ENCODE data around the gene NAA35.

The NAA35 gene

GRCh38 chr9:85944672-85945071, 3.7 kb downstream of the NAA35 start:
- no peak for DNase-seq (ENCODE audit: low spot score)
- TF ChIP-seq CTCF (IDR thresholded peaks at IDR 0.05), result no peak
- no peak overlapping the region for H3K27ac ChIP-seq
- no peak overlapping the region for H3K4me3 ChIP-seq

- TF ChIP-seq CTCF (IDR thresholded peaks at IDR 0.05), result no peak
- H3K4me3 ChIP-seq, result no peak overlapping the region
- no peak for DNase-seq (ENCODE audit: low spot score)
- H3K27ac ChIP-seq, result no peak overlapping the region
These were observed 8.8 kb downstream of the NAA35 start for GRCh38 chr9:85949586-85950335.

- no peak for TF ChIP-seq CTCF (IDR thresholded peaks at IDR 0.05)
- Histone ChIP-seq H3K27ac (no peak overlapping the region), H3K4me3 (no peak overlapping the region)
- DNase-seq (ENCODE audit: low spot score), result no peak
These were observed 19.0 kb downstream of the NAA35 start for GRCh38 chr9:85959955-85960354.

GRCh38 chr9:85960688-85961093, 19.7 kb downstream of the NAA35 start:
- no peak for DNase-seq (ENCODE audit: low spot score)
- TF ChIP-seq CTCF (IDR thresholded peaks at IDR 0.05), result no peak
- Histone ChIP-seq H3K27ac (no peak overlapping the region), H3K4me3 (no peak overlapping the region)

GRCh38 chr9:85964526-85964925, 23.6 kb downstream of the NAA35 start:
- Histone ChIP-seq H3K4me3 (no peak overlapping the region), H3K27ac (no peak overlapping the region)
- TF ChIP-seq CTCF (IDR thresholded peaks at IDR 0.05), result no peak
- no peak for DNase-seq (ENCODE audit: low spot score)

- no peak overlapping the region for H3K4me3 ChIP-seq
- H3K27ac ChIP-seq, result no peak overlapping the region
- no peak for TF ChIP-seq CTCF (IDR thresholded peaks at IDR 0.05)
- no peak for DNase-seq (ENCODE audit: low spot score)
These were observed 24.0 kb downstream of the NAA35 start for GRCh38 chr9:85964949-85965348.

GRCh38 chr9:85969727-85970126, 28.8 kb downstream of the NAA35 start:
- Histone ChIP-seq H3K27ac (no peak overlapping the region), H3K4me3 (no peak overlapping the region)
- TF ChIP-seq CTCF (IDR thresholded peaks at IDR 0.05), result no peak
- DNase-seq (ENCODE audit: low spot score), result no peak

All from coronary artery (tissue), 2 donors.